ENCODE results near the gene TRAPPC3. TPM values are rescaled to one million over a fixed set of nuclear protein-coding genes. Genes with fewer than 3 reads are reported as not detected.

Gene TRAPPC3
- total and polyA plus RNA-seq, 9 of the 15 experiments (the other 6 are each of a cell fraction or from before 2014, with no cell fraction given), result 20.6 to 141 (median 112) TPM

DNA sequence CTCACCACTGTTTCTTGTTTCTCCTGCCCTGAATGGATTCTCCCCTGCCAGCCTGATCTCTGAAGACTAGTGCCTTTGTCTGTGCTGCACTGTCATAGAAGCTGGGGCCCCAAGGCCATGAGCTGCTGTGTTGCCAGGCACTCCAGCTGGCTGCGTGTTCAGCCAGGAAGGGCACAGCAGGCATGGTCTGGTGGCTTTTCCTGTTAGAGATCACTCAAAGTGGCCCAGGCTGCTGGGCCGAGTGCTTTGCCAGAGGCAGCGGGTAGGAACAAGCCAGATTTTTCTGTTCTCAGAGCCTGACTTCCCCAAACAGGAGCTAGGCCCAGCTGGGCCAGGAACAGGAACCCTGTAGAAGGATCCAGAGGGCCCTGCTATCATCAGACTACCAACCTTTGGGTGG is 55.4 kb downstream of the TRAPPC3 start (continued):
- TF ChIP-seq ZNF3 (CRISPR knock-in tag; IDR thresholded peaks at IDR 0.05) (no peak), MTA2 (IDR thresholded peaks at IDR 0.05; ENCODE audit: low read depth) (no peak)

DNA sequence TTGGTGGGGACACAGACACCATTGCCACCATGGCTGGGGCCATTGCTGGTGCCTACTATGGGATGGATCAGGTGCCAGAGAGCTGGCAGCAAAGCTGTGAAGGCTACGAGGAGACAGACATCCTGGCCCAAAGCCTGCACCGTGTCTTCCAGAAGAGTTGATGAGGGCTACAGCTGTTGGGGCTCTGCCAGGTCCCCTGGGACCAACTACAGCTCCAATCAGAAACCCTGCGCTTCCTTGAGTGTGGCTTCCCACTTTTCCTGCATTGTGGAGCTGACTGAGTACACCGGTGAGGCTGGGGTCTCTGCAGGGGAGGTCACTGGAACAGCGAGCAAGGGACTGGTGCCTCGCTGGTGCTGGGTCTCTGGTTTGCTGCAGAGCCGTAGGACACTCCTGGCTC is 56.1 kb downstream of the TRAPPC3 start:
- Histone ChIP-seq H2AFZ (ENCODE audit: low read depth, low read length) (no peak overlapping the region), H3K4me3 (no peak overlapping the region), H3K79me2 (ENCODE audit: control insufficient read depth, insufficient read depth, low read length) (peaks cover 21% of the 10 kb centered on the region), H3K36me3 (ENCODE audit: control insufficient read depth, insufficient read depth, low read length) (peaks cover 62% of the 10 kb centered on the region; the same call in 2 of the 3 replicates), H3K27ac (ENCODE audit: extremely low read depth, low read depth, low read length) (no peak overlapping the region), H3K4me1 (replicated peaks in 1 of 2; ENCODE audit: control insufficient read depth in 2 of 2, insufficient read depth in 2 of 2, low read length in 2 of 2) (peaks cover 11 to 31% of the 10 kb centered on the region in 2 experiments; a peak in 4 of 5 replicates), H3K27me3 (ENCODE audit: control insufficient read depth in 2 of 2, insufficient read depth in 2 of 2, low read length in 2 of 2) (no peaks in the 10 kb centered on the region), H3K9me3 (replicated peaks; ENCODE audit: control insufficient read depth, insufficient read depth, low read depth, low read length) (no peaks in the 10 kb centered on the region), H3K9me1 (ENCODE audit: control insufficient read depth, insufficient read depth, low read length) (peaks cover 5% of the 10 kb centered on the region), H4K20me1 (replicated peaks; ENCODE audit: control insufficient read depth, insufficient read depth, low read length) (no peaks in the 10 kb centered on the region), H3K4me2 (ENCODE audit: insufficient read depth, low read length) (no peak overlapping the region), H3K9ac (ENCODE audit: insufficient read depth in 1 of 2, low read depth in 2 of 2, low read length in 2 of 2) (peak overlapping the region in 1 of 2 experiments; percentile 26; a peak in 1 of 4 replicates)
- DNase-seq (ENCODE audit: extremely low read depth in 1 of 4, low spot score in 3 of 4) (no peak), FAIRE-seq (no peak), ATAC-seq (no peak)
- CTCF ChIA-PET (ENCODE audit: low intra/inter-chr PET ratio), result no interaction called here
- intact Hi-C loops (cut with micrococcal nuclease), result no loop called here
- 97% methylated on average over 7 of the region's 7 CpGs for WGBS (ENCODE audit: insufficient coverage, low coverage, missing lambda C conversion rate)
- BruUV-seq (replicated peaks), result no TSS peak
- in situ Hi-C loops (cut with MboI), result loop anchor here (5.0 kb wide), 1 partner anchor 94 kb away; no protein-coding TSS in a partner anchor
- POLR2A ChIA-PET, result interaction anchor here (0.6 to 1.2 kb wide), 6 partner anchors 14 to 276 kb away, joined by 3 to 4 read pairs (median 4); no protein-coding TSS in a partner anchor
- TF ChIP-seq ILK (tag; IDR thresholded peaks at IDR 0.05; ENCODE audit: borderline replicate concordance, low read depth) (no peak), ZNF263 (CRISPR knock-in tag; IDR thresholded peaks at IDR 0.05; ENCODE audit: borderline replicate concordance) (no peak), BCOR (IDR thresholded peaks at IDR 0.05) (no peak), CBX1 (IDR thresholded peaks at IDR 0.05; ENCODE audit: low read depth) (no peak), KLF10 (CRISPR knock-in tag; IDR thresholded peaks at IDR 0.05) (no peak), ZFP1 (CRISPR knock-in tag; IDR thresholded peaks at IDR 0.05) (no peak)
- TF ChIP-seq, protein P1, sequence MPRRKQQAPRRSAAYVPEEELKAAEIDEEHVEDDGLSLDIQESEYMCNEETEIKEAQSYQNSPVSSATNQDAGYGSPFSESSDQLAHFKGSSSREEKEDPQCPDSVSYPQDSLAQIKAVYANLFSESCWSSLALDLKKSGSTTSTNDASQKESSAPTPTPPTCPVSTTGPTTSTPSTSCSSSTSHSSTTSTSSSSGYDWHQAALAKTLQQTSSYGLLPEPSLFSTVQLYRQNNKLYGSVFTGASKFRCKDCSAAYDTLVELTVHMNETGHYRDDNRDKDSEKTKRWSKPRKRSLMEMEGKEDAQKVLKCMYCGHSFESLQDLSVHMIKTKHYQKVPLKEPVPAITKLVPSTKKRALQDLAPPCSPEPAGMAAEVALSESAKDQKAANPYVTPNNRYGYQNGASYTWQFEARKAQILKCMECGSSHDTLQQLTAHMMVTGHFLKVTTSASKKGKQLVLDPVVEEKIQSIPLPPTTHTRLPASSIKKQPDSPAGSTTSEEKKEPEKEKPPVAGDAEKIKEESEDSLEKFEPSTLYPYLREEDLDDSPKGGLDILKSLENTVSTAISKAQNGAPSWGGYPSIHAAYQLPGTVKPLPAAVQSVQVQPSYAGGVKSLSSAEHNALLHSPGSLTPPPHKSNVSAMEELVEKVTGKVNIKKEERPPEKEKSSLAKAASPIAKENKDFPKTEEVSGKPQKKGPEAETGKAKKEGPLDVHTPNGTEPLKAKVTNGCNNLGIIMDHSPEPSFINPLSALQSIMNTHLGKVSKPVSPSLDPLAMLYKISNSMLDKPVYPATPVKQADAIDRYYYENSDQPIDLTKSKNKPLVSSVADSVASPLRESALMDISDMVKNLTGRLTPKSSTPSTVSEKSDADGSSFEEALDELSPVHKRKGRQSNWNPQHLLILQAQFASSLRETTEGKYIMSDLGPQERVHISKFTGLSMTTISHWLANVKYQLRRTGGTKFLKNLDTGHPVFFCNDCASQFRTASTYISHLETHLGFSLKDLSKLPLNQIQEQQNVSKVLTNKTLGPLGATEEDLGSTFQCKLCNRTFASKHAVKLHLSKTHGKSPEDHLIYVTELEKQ (CRISPR knock-in tag; IDR thresholded peaks at IDR 0.05), result no peak
- TF ChIP-seq, protein P2, sequence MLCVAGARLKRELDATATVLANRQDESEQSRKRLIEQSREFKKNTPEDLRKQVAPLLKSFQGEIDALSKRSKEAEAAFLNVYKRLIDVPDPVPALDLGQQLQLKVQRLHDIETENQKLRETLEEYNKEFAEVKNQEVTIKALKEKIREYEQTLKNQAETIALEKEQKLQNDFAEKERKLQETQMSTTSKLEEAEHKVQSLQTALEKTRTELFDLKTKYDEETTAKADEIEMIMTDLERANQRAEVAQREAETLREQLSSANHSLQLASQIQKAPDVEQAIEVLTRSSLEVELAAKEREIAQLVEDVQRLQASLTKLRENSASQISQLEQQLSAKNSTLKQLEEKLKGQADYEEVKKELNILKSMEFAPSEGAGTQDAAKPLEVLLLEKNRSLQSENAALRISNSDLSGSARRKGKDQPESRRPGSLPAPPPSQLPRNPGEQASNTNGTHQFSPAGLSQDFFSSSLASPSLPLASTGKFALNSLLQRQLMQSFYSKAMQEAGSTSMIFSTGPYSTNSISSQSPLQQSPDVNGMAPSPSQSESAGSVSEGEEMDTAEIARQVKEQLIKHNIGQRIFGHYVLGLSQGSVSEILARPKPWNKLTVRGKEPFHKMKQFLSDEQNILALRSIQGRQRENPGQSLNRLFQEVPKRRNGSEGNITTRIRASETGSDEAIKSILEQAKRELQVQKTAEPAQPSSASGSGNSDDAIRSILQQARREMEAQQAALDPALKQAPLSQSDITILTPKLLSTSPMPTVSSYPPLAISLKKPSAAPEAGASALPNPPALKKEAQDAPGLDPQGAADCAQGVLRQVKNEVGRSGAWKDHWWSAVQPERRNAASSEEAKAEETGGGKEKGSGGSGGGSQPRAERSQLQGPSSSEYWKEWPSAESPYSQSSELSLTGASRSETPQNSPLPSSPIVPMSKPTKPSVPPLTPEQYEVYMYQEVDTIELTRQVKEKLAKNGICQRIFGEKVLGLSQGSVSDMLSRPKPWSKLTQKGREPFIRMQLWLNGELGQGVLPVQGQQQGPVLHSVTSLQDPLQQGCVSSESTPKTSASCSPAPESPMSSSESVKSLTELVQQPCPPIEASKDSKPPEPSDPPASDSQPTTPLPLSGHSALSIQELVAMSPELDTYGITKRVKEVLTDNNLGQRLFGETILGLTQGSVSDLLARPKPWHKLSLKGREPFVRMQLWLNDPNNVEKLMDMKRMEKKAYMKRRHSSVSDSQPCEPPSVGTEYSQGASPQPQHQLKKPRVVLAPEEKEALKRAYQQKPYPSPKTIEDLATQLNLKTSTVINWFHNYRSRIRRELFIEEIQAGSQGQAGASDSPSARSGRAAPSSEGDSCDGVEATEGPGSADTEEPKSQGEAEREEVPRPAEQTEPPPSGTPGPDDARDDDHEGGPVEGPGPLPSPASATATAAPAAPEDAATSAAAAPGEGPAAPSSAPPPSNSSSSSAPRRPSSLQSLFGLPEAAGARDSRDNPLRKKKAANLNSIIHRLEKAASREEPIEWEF (CRISPR knock-in tag; IDR thresholded peaks at IDR 0.05), result no peak

All from K562 (cell line).